ENCODE data around the gene HOXB5. TPM values are rescaled to one million over a fixed set of nuclear protein-coding genes. Genes with fewer than 3 reads are reported as not detected.

The HOXB5 gene
- total RNA-seq, 2 donors from 2014 or later, result 0.56 to 3.8 TPM

DNA sequence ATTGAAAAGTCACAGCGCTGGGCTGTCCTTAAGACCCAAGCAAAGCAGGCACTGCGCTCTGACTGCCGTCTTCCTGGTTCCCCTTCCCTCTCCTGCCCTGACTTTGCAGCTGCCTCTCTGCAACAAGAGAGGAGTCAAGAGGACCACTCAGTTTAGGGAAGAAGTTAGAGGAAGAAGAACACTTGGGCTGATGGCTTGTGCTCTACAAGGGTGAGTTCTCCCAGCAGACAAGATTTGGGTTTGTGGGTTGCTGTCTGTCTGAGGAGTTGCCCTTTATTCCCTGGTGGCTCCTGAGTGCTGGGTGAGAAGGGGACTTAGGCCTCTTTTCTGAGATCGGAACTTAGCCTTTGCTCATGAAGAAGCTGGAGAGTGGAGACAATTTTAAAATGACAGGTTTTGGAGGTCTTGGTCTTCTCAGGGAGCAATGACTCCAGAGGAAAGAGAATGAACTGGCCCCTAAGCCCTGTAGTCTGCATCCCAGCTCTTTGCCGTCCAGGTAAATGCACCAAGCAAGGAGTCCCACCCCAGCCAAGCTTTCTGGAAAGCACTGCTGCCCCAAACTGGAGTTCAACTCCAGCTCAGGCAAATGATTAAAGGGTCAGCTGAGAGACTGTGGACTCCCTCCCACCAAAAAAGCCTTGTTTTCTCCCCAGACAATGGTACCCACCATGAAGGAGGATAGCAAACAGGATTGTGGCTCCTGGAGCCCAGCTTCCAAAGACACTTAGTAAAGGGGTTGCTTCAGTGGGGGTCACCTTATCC, 35.3 kb upstream of the HOXB5 start:
- peaks cover 40% of the 10 kb centered on the region for H3K27me3 ChIP-seq (replicated peaks; ENCODE audit: insufficient read depth)
- no peak for ATAC-seq (ENCODE audit: insufficient number of reproducible peaks, low FRiP score, low read depth)
- H3K4me1 ChIP-seq (ENCODE audit: control insufficient read depth in 1 of 2, low read depth in 2 of 2), result peaks cover 18 to 20% of the 10 kb centered on the region in 2 donors
- H3K27ac ChIP-seq, result no peak overlapping the region
- H3K9me3 ChIP-seq, result no peaks in the 10 kb centered on the region
- no peak overlapping the region for H3K4me3 ChIP-seq
- no peak for DNase-seq (ENCODE audit: low spot score)
- no peak for TF ChIP-seq CTCF (IDR thresholded peaks at IDR 0.05)
- H3K36me3 ChIP-seq, result no peaks in the 10 kb centered on the region

GRCh38 chr17:48627623-48628521, 34.3 kb upstream of the HOXB5 start:
- Histone ChIP-seq H3K27ac (peak overlapping the region in 1 of 2 donors; percentile 1), H3K36me3 (no peaks in the 10 kb centered on the region), H3K27me3 (replicated peaks; ENCODE audit: insufficient read depth) (peaks cover 33% of the 10 kb centered on the region), H3K9me3 (no peaks in the 10 kb centered on the region), H3K4me1 (ENCODE audit: control insufficient read depth in 1 of 2, low read depth in 2 of 2) (peaks cover 18 to 20% of the 10 kb centered on the region in 2 donors), H3K4me3 (no peak overlapping the region)
- DNase-seq (ENCODE audit: low spot score) (no peak), ATAC-seq (ENCODE audit: insufficient number of reproducible peaks, low FRiP score, low read depth) (no peak)
- no peak for TF ChIP-seq CTCF (IDR thresholded peaks at IDR 0.05)

DNA sequence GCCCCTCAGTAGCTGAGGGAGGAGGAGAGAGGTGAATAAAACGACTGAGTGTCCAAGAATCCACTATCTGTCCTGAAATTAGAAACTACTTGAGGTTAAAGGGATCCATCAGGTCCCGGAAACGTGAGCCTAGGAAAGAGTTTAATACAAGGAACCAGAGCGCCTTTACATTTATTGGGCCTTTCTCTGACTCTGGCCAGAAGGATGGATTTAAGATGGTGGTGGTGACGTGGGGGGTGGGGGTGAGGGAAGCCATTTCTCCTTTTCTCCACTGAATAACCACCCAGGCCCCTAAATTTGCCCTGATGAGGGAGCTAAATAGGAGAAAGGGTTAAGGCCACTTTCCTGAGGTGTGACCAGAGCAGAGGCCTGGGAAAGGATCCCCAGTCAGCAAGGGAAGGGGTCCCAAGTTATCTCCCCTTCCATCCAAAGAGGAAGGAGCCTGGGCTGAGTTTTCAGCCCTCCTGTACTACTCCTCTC, 33.6 kb upstream of the HOXB5 start:
- DNase-seq (ENCODE audit: low spot score) (no peak), ATAC-seq (ENCODE audit: insufficient number of reproducible peaks, low FRiP score, low read depth) (no peak)
- Histone ChIP-seq H3K4me3 (no peak overlapping the region), H3K36me3 (no peaks in the 10 kb centered on the region), H3K27ac (no peak overlapping the region), H3K9me3 (no peaks in the 10 kb centered on the region), H3K4me1 (ENCODE audit: control insufficient read depth in 1 of 2, low read depth in 2 of 2) (peaks cover 18 to 20% of the 10 kb centered on the region in 2 donors), H3K27me3 (replicated peaks; ENCODE audit: insufficient read depth) (peaks cover 28% of the 10 kb centered on the region)
- no peak for TF ChIP-seq CTCF (IDR thresholded peaks at IDR 0.05)

GRCh38 chr17:48626245-48627117, 32.9 kb upstream of the HOXB5 start, which contains the start of gene HOXB9:
TSS of gene HOXB9 (minus strand) at chr17:48626358. CDS start at chr17:48626269, 89 bp downstream.
- Histone ChIP-seq H3K9me3 (no peaks in the 10 kb centered on the region), H3K4me1 (ENCODE audit: control insufficient read depth in 1 of 2, low read depth in 2 of 2) (peaks cover 18 to 20% of the 10 kb centered on the region in 2 donors), H3K36me3 (no peaks in the 10 kb centered on the region), H3K27me3 (replicated peaks; ENCODE audit: insufficient read depth) (peaks cover 28% of the 10 kb centered on the region), H3K4me3 (peak within 1 kb of the TSS; percentile 62), H3K27ac (no peak within 1 kb of the TSS)
- no peak for ATAC-seq (ENCODE audit: insufficient number of reproducible peaks, low FRiP score, low read depth)
- no peak for TF ChIP-seq CTCF (IDR thresholded peaks at IDR 0.05)
- DNase-seq (ENCODE audit: low spot score), result no peak
